Transverse colon (tissue), 4 donors: ENCODE results near the gene ZBTB1.

Experiments used
- EP300 ChIP-seq: sonication (generic); formaldehyde crosslinking; IDR thresholded peaks from one replicate; pipeline ENCODE4 v1.6.1; 2017; ENCODE audit warnings: antibody characterized with exemption, low read depth
- POLR2A ChIP-seq: fragments of 450-650 bp; IDR thresholded peaks from one replicate; pipeline ENCODE4 v1.6.1; 2016; ENCODE audit warnings: antibody characterized with exemption, mild to moderate bottlenecking, moderate library complexity
- POLR2AphosphoS5 ChIP-seq, 3 donors: sonication (generic); formaldehyde crosslinking; IDR thresholded peaks; one replicate each; pipeline ENCODE4 v1.6.1; 2016; ENCODE audit warnings: antibody characterized with exemption in 3 of 3
- TF ChIP-seq, protein P1 (sequence below), 5 experiments: fragments of 200-600 bp in 3 of 5; fragments of 450-650 bp in 2 of 5; sonication (generic) in 3 of 5; IDR thresholded peaks; 1 replicate in 2 of 5; 2 replicates in 3 of 5; pipeline ENCODE4 v1.5.1; 2016 to 2017; ENCODE audit warnings: antibody characterized with exemption in 5 of 5, inconsistent platforms in 3 of 5, mild to moderate bottlenecking in 2 of 5, moderate library complexity in 1 of 5

DNA sequence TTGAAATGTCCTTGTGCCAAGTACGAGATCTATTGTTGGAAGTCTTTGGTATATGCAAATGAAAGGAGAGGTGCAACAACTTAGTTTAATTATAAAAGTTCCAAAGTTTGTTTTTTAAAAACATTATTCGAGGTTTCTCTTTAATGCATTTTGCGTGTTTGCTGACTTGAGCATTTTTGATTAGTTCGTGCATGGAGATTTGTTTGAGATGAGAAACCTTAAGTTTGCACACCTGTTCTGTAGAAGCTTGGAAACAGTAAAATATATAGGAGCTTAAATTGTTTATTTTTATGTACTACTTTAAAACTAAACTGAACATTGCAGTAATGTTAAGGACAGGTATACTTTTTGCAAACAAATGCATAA, 38.2 kb downstream of the ZBTB1 start:
- TF ChIP-seq, protein P1, sequence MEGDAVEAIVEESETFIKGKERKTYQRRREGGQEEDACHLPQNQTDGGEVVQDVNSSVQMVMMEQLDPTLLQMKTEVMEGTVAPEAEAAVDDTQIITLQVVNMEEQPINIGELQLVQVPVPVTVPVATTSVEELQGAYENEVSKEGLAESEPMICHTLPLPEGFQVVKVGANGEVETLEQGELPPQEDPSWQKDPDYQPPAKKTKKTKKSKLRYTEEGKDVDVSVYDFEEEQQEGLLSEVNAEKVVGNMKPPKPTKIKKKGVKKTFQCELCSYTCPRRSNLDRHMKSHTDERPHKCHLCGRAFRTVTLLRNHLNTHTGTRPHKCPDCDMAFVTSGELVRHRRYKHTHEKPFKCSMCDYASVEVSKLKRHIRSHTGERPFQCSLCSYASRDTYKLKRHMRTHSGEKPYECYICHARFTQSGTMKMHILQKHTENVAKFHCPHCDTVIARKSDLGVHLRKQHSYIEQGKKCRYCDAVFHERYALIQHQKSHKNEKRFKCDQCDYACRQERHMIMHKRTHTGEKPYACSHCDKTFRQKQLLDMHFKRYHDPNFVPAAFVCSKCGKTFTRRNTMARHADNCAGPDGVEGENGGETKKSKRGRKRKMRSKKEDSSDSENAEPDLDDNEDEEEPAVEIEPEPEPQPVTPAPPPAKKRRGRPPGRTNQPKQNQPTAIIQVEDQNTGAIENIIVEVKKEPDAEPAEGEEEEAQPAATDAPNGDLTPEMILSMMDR (IDR thresholded peaks at IDR 0.05): no peak
- no peak for TF ChIP-seq POLR2A
- no peak for TF ChIP-seq EP300
- no peak for TF ChIP-seq POLR2AphosphoS5 (IDR thresholded peaks at IDR 0.05)
